Colonic mucosa (tissue), 4 donors: Measurements from ENCODE around the gene PPP2R3A. TPM values are rescaled to one million over a fixed set of nuclear protein-coding genes. Genes with fewer than 3 reads are reported as not detected.

Experiments used
- DNase-seq: peaks from one replicate; pipeline ENCODE4 v3.0.0-alpha.2; 2020
- H3K27ac ChIP-seq: fragments of 200-600 bp; one replicate; pipeline ENCODE4 v1.8.0; 2021
- H3K27me3 ChIP-seq: fragments of 200-600 bp; one replicate; pipeline ENCODE4 v1.8.0; 2021
- H3K36me3 ChIP-seq: fragments of 200-600 bp; one replicate; pipeline ENCODE4 v1.8.0; 2021
- H3K4me1 ChIP-seq: fragments of 200-600 bp; one replicate; pipeline ENCODE4 v1.8.0; 2021; ENCODE audit warnings: mild to moderate bottlenecking
- H3K4me3 ChIP-seq: fragments of 200-600 bp; one replicate; pipeline ENCODE4 v1.8.0; 2021
- H3K9ac ChIP-seq, 2 donors: one replicate each; pipeline ENCODE4 v1.7.0; 2013; ENCODE audit warnings: control low read depth in 2 of 2, low read depth in 2 of 2, low read length in 2 of 2
- H3K9me3 ChIP-seq: fragments of 200-600 bp; one replicate; pipeline ENCODE4 v1.8.0; 2021
- CTCF ChIP-seq: fragments of 200-600 bp; IDR thresholded peaks from one replicate; pipeline ENCODE4 v1.8.0; 2022; ENCODE audit warnings: antibody characterized with exemption, mild to moderate bottlenecking
- intact Hi-C: fragments of 100-400 bp; cut with DNase I; formaldehyde crosslinking; loops from one replicate; pipeline ENCODE4 v1.14.1; 2022
- total RNA-seq, 2 donors: library from RNA; stranded (reverse); fragmentation: NEBNext Ultra II Directional in 1 of 2; extraction: Animal tissue kit (Norgen Biotek cat#: 25700) in 1 of 2; gene quantifications; one replicate each; pipeline ENCODE4 v1.2.1, GENCODE V29; 2021
- donor health status: healthy.
- donor health status: DM: no; HTN: no; CAD: no.
- donor health status: DM: no; HTN: no; CAD: no.

Gene PPP2R3A
- total RNA-seq, 2 donors from 2014 or later = 10.9 to 22.0 TPM

GRCh38 chr3:135920275-135920674, 45.3 kb upstream of the PPP2R3A start:
- TF ChIP-seq CTCF = no peak
- no peaks in the 10 kb centered on the region for H3K4me1 ChIP-seq
- no peaks in the 10 kb centered on the region for H3K9me3 ChIP-seq
- intact Hi-C loops = no loop called here
- H3K4me3 ChIP-seq = no peak overlapping the region
- H3K9ac ChIP-seq = no peak overlapping the region
- H3K36me3 ChIP-seq = no peaks in the 10 kb centered on the region
- H3K27ac ChIP-seq = no peak overlapping the region
- H3K27me3 ChIP-seq = no peaks in the 10 kb centered on the region
- no peak for DNase-seq

GRCh38 chr3:135922903-135923250, 42.7 kb upstream of the PPP2R3A start:
- intact Hi-C loops = no loop called here
- DNase-seq = no peak
- TF ChIP-seq CTCF = no peak
- no peaks in the 10 kb centered on the region for H3K36me3 ChIP-seq
- H3K9ac ChIP-seq = no peak overlapping the region
- no peaks in the 10 kb centered on the region for H3K4me1 ChIP-seq
- no peak overlapping the region for H3K4me3 ChIP-seq
- no peaks in the 10 kb centered on the region for H3K27me3 ChIP-seq
- H3K27ac ChIP-seq = no peak overlapping the region
- H3K9me3 ChIP-seq = no peaks in the 10 kb centered on the region

GRCh38 chr3:135924506-135924905, 41.0 kb upstream of the PPP2R3A start:
- Histone ChIP-seq H3K9me3 (no peaks in the 10 kb centered on the region), H3K27ac (no peak overlapping the region), H3K4me3 (no peak overlapping the region), H3K9ac (no peak overlapping the region), H3K4me1 (no peaks in the 10 kb centered on the region), H3K36me3 (no peaks in the 10 kb centered on the region), H3K27me3 (no peaks in the 10 kb centered on the region)
- intact Hi-C loops = no loop called here
- no peak for DNase-seq
- no peak for TF ChIP-seq CTCF

- intact Hi-C loops = no loop called here
- no peaks in the 10 kb centered on the region for H3K4me1 ChIP-seq
- no peaks in the 10 kb centered on the region for H3K9me3 ChIP-seq
- no peak overlapping the region for H3K9ac ChIP-seq
- no peaks in the 10 kb centered on the region for H3K36me3 ChIP-seq
- H3K27me3 ChIP-seq = no peaks in the 10 kb centered on the region
- no peak for TF ChIP-seq CTCF
- no peak overlapping the region for H3K27ac ChIP-seq
- DNase-seq = no peak
- no peak overlapping the region for H3K4me3 ChIP-seq
Observed at GRCh38 chr3:135926664-135927063, 38.9 kb upstream of the PPP2R3A start.

- Histone ChIP-seq H3K36me3 (no peaks in the 10 kb centered on the region), H3K4me1 (no peaks in the 10 kb centered on the region), H3K27ac (no peak overlapping the region), H3K9me3 (no peaks in the 10 kb centered on the region), H3K4me3 (no peak overlapping the region), H3K9ac (no peak overlapping the region), H3K27me3 (no peaks in the 10 kb centered on the region)
- no peak for TF ChIP-seq CTCF
- intact Hi-C loops = no loop called here
- no peak for DNase-seq
Observed at GRCh38 chr3:135927155-135927554, 38.4 kb upstream of the PPP2R3A start.

GRCh38 chr3:135929670-135930069, 35.9 kb upstream of the PPP2R3A start:
- no peak for TF ChIP-seq CTCF
- no peaks in the 10 kb centered on the region for H3K4me1 ChIP-seq
- no peaks in the 10 kb centered on the region for H3K36me3 ChIP-seq
- H3K27me3 ChIP-seq = no peaks in the 10 kb centered on the region
- no peak overlapping the region for H3K27ac ChIP-seq
- no peaks in the 10 kb centered on the region for H3K9me3 ChIP-seq
- no peak overlapping the region for H3K4me3 ChIP-seq
- no peak overlapping the region for H3K9ac ChIP-seq
- DNase-seq = no peak
- intact Hi-C loops = no loop called here
